ENCODE data around the gene POC1B. TPM values are rescaled to one million over a fixed set of nuclear protein-coding genes. Genes with fewer than 3 reads are reported as not detected.
A peak's percentile ranks its signal among the peaks of the same experiment; 100 is the strongest.

The POC1B gene
- total RNA-seq: 14.9 and 15.3 TPM in 2 replicates

- peak within 1 kb of the TSS; percentile 94 for H3K4me3 ChIP-seq (ENCODE audit: low read depth, low read length)
These were observed at the start of gene POC1B for GRCh38 chr12:89525824-89526770. Gene POC1B, minus strand, starts transcription at chr12:89526047. Its CDS starts 152 bp downstream, at chr12:89525895.

GRCh38 chr12:89575374-89575773, 49.5 kb upstream of the POC1B start:
- no peak for TF ChIP-seq CTCF (conservative IDR thresholded peaks at IDR 0.05; ENCODE audit: low read depth, low read length)
- H3K4me3 ChIP-seq (ENCODE audit: low read depth, low read length): no peak overlapping the region
- no peak for DNase-seq (ENCODE audit: low read depth)

More at GRCh38 chr12:89525824-89526770, at the start of gene POC1B:
- peak; percentile 37 for DNase-seq (ENCODE audit: low read depth)
- TF ChIP-seq CTCF (conservative IDR thresholded peaks at IDR 0.05; ENCODE audit: low read depth, low read length): no peak

GRCh38 chr12:89574736-89575208, 48.9 kb upstream of the POC1B start:
- no peak for TF ChIP-seq CTCF (conservative IDR thresholded peaks at IDR 0.05; ENCODE audit: low read depth, low read length)
- peak; percentile 12 for DNase-seq (ENCODE audit: low read depth)
- no peak overlapping the region for H3K4me3 ChIP-seq (ENCODE audit: low read depth, low read length)

GRCh38 chr12:89573051-89573810, 47.4 kb upstream of the POC1B start:
- no peak for DNase-seq (ENCODE audit: low read depth)
- no peak overlapping the region for H3K4me3 ChIP-seq (ENCODE audit: low read depth, low read length)
- no peak for TF ChIP-seq CTCF (conservative IDR thresholded peaks at IDR 0.05; ENCODE audit: low read depth, low read length)

- TF ChIP-seq CTCF (conservative IDR thresholded peaks at IDR 0.05; ENCODE audit: low read depth, low read length): no peak
- H3K4me3 ChIP-seq (ENCODE audit: low read depth, low read length): no peak overlapping the region
- no peak for DNase-seq (ENCODE audit: low read depth)
These were observed 45.8 kb upstream of the POC1B start for GRCh38 chr12:89571491-89572195.

- TF ChIP-seq CTCF (conservative IDR thresholded peaks at IDR 0.05; ENCODE audit: low read depth, low read length): no peak
- DNase-seq (ENCODE audit: low read depth): no peak
- no peak overlapping the region for H3K4me3 ChIP-seq (ENCODE audit: low read depth, low read length)
These were observed 42.6 kb upstream of the POC1B start for GRCh38 chr12:89568484-89568883.

Measured in epithelial cell of proximal tubule (primary cell).